Caki2 (cell line): ENCODE data around the gene SMIM36. TPM values are rescaled to one million over a fixed set of nuclear protein-coding genes. Genes with fewer than 3 reads are reported as not detected.
A peak's percentile ranks its signal among the peaks of the same experiment; 100 is the strongest.
"Not testable (repeated sequence)": the region's sequence is repeated elsewhere in the genome, so short reads cannot be mapped to it uniquely, and the experiment has no call there.

Source experiments
- DNase-seq: peaks from one replicate; pipeline ENCODE4 v3.0.0-alpha.2; 2015; ENCODE audit warnings: low read depth
- in situ Hi-C: cut with HindIII; loops from 2 replicates; pipeline ENCODE4 v1.10.0; 2016; ENCODE audit warnings: low sequenced_read_pairs, low pct_unique_long_range_greater_than_20kb, mixed read lengths
- total RNA-seq: library from RNA; depleted of rRNA; stranded (reverse); fragments of >200 nt; shearing (Covaris generic); gene quantifications from 2 replicates; pipeline ENCODE4 v1.2.3, GENCODE V29; 2014; ENCODE audit warnings: low replicate concordance

SMIM36 gene
- total RNA-seq, 1 experiment from 2014 or later, result not detected

- DNase-seq, result no peak
- in situ Hi-C loops, result no loop called here
These were observed 47.7 kb downstream of the SMIM36 start for GRCh38 chr17:55463600-55463999.

GRCh38 chr17:55462711-55463110 lies 48.5 kb downstream of the SMIM36 start:
- DNase-seq, result no peak
- in situ Hi-C loops, result no loop called here

DNA sequence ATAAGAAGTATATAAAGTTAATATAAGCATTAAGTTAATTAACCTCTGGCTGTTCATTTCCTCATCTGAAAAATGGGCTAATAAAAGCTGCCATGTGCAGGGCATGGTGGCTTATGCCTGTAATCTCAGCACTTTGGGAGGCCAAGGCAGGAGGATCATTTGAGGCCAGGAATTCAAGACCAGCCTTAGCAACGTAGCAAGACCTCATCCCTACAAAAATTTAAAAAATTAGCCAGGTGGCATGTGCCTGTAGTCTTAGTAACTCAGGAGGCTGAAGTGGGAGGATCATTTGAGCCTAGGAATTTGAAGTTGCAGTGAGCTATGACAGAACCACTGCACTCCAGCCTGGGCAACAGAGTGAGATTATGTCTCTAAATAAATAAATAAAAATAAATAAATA lies 49.0 kb downstream of the SMIM36 start:
- DNase-seq, result no peak

GRCh38 chr17:55458978-55459377 lies 52.3 kb downstream of the SMIM36 start:
- in situ Hi-C loops, result no loop called here
- peak; percentile 67 for DNase-seq

More for the DNA sequence above, 49.0 kb downstream of the SMIM36 start:
- in situ Hi-C loops, result no loop called here

DNA sequence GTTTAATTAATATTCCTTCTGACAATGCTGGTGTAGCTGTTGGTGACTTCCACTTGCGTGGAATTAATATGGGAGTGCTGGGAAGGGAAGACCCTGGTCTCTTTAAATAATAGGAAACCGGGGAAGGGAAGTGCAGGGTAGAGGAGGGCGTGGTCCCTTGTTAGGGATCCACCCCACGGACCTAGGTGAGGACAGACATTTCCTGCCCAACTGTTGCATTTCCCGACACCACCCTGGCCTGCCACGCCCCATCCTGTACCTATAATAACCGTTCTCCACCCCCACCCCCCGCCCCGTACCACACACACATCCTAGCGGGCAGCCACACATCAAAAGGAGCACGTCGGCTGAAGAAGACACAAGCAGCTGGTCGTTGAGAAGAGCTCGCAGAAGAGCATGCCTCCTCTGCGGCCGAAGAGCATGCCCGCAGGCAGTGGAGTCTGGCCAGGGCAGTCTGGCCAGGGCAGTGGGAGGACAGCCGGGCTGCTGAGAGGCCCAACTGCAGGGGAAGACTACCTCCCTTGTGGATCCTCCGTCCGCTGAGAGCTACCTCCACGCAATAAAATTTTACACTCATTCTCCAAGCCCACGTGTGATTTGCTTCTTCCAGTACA lies 52.9 kb downstream of the SMIM36 start:
- no peak for DNase-seq
- in situ Hi-C loops, result no loop called here

GRCh38 chr17:55456307-55457240 lies 54.7 kb downstream of the SMIM36 start:
- in situ Hi-C loops, result no loop called here
- DNase-seq, result no peak

DNA sequence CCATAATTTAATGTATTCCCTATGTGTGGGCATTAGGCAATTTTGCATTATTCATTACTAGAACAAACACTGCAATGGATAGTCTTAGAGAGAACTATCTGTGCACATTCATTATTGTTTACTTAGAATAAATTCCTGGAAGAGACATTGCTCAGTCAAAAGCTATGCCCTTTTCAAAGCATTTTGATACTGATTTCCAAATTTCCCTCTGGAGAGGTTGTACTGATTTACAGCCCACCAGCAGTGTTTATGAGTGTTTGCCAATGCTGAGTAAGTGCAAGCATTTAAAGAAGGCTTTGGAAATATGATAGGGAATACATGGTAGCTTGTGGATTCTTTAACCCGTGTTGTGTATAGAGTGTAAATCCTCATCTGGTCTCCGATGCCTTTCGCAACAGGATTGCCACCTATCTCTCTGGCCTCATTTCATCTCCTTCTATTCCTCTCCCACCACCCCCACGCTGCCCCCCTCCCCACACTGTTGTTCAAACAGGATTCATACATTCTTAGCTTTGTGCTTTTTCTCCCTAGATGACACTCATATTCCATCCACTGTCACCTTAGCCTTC lies 56.3 kb downstream of the SMIM36 start:
- DNase-seq, result no peak
- in situ Hi-C loops, result no loop called here

DNA sequence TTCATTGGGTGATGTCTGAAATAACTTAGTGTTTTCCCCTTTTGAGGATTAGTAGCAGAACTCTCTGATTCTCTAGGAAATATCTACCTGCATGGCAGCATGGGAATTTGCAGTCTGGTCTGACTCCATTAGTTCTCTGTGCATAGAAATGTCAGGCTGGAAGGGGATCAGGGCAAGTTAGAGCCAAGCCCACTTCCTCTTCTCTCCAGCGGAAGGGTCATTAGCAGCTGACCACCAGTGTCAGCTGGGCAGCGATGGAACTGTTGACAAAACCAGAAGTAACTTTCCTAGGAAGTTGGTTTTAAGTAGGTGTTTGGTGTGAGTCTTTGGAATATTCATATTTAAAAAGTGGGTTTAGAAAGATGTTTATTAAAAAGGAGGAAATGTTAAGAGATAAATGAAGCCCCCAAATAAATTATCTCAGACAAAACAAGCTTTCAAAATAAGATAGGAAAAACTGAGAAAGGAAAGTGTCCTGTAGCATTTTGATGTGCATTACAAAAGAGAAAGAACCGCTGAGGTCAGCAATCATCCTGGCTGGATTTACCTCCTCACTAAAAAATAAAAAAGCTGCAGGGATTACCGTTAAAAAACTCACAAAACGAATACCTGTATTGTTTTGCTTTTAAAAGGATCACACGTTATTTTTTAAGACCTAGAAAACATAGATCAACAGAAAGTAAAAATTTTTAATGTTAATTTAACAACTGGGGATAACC lies 57.3 kb downstream of the SMIM36 start:
- in situ Hi-C loops, result no loop called here
- no peak for DNase-seq

DNA sequence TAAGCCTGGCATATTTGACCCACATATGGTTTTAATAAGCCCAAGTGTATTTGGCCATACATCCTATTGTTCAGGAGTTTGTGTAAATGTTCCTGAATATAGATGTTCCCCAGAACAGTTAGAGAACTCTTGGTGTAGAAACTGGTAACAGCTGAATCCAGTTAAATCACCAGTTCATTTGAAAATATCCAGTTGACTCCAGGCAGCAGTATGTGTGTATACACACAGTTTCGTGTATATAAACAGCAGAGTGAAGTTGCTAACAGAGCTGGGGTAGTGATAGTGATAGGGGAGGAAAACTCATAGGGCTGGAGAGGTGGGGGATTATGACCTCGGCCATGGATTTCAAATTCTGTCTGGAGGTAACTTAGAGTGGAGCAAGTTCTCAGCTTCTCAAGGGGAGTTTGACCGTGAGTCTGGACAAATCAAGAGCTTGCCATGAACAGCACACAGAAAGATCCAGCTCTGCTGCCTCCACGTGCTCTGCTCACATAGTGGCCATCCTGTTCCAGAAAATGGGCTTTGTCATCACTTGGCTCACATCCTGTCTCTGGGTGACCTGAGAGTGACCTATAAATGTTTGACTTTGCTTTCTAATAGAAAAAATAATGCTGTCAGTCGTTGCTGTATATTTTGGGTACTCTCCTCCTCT lies 59.0 kb downstream of the SMIM36 start:
- in situ Hi-C loops, result no loop called here
- peak; percentile 48 for DNase-seq

GRCh38 chr17:55451758-55452138 lies 59.5 kb downstream of the SMIM36 start:
- no peak for DNase-seq
- in situ Hi-C loops, result no loop called here

- in situ Hi-C loops, result no loop called here
- peak; percentile 14 for DNase-seq
These were observed 60.0 kb downstream of the SMIM36 start for GRCh38 chr17:55451203-55451641.

DNA sequence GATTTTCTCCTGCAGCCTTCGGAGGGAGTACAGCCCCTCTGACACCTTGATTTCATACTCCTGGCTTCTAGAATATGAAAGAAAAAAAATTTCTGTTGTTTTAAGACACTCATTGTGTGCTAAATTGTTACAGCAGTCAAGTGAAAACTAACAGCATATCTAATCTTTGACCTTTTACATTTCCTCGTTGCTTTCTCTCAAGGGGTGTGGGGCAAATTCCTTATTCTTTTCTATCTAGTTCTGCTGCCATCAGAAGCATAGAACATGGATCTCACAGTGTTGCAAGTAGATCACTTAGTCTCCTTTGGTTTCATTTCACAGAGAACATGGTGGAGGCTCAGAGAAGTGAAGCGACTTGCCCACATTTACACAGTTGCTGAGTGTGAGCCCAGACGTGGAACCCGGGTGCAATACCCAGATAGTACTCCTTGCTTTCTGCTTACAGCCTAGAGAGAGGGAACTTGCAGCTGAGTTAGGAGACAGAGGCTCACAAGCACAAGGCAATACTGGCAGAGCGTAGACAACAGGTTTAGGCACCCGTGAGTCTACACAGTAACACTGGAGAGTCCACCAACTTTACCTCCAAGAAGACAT lies 60.9 kb downstream of the SMIM36 start:
- DNase-seq, result no peak
- in situ Hi-C loops, result no loop called here

- no peak for DNase-seq
- in situ Hi-C loops, result no loop called here
These were observed 62.6 kb downstream of the SMIM36 start for GRCh38 chr17:55448681-55449080.

DNA sequence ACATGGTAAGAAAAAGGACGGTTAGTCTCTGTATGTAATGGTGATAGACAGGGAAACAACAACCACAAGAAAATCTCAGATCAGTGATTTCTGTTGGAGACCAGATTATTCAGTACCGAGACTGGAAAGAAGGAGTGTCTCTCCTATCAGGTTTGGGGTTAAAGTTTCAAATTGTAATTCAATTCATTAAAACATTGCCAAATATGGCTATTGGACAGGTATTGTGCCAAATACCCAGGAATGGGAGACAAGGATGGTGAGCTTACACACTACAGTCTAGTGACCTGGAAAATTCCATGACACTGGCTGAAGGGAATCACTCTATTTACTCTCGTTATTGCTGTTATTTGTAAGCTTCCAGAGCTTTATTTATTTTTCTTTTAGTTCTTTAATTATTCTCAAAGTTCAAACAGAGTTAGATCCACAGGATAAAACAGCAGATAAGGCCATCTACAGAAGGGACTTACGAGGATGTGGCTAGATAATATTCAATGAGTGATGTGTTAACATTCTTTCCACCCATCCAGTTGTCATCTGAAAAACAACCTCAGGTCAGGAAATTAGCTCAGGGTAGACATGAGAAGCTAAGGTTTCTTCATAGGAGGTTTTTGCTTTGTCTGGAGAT lies 64.6 kb downstream of the SMIM36 start:
- peak; percentile 41 for DNase-seq
- in situ Hi-C loops, result no loop called here

GRCh38 chr17:55446004-55446403 lies 65.2 kb downstream of the SMIM36 start:
- in situ Hi-C loops, DNase-seq: not testable (repeated sequence)

DNA sequence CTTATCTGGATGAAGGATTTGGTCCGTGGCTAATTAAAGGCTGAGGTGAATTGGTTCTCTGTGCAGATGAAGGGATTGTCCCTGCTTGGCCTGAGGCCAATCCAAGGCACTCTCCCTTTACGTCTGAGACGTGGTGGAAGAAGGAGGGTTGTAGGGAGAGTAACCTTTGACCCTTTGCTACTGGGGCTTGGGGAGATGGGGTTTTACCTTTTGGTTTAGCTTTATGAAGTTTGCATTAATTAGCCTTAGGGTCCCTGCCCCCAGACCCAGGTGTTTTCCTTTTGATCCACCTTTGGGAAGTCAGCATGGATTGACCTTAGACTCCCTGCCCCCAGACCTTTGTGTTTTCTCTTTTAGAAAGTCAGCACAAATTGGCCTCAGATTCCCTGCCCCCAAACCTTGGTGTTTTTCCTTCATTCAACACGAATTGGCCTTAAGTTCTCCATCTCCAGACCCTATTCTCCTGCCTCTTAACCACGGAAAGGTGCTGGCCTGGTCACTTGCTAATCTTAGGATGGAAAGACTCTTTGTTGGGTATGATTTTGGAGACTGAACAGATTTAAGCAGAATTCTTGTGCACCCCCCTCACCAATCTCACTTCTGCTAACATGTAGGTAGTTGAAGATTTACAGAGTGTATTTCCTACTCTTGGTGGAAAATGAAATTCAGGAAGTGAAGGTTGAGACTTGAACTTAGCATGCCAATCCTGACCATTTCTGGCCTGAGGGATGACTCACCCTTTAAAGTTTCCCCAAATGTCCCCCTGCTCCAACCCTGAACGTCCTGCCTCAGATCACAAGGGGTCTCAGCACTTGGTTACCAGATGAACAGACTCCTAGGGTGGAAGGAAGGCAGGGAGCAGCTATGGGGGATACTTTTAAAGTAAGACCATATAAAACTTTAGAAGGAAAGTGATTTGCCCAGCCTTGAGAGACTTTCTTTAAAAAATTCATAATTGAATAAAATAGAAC lies 66.5 kb downstream of the SMIM36 start:
- in situ Hi-C loops, result no loop called here
- DNase-seq, result no peak
